ENCODE data around the gene RCAN1. TPM values are rescaled to one million over a fixed set of nuclear protein-coding genes. Genes with fewer than 3 reads are reported as not detected.

The RCAN1 gene
- polyA plus RNA-seq, 6 donors from 2014 or later, result 8.4 to 16.8 (median 12.1) TPM

DNA sequence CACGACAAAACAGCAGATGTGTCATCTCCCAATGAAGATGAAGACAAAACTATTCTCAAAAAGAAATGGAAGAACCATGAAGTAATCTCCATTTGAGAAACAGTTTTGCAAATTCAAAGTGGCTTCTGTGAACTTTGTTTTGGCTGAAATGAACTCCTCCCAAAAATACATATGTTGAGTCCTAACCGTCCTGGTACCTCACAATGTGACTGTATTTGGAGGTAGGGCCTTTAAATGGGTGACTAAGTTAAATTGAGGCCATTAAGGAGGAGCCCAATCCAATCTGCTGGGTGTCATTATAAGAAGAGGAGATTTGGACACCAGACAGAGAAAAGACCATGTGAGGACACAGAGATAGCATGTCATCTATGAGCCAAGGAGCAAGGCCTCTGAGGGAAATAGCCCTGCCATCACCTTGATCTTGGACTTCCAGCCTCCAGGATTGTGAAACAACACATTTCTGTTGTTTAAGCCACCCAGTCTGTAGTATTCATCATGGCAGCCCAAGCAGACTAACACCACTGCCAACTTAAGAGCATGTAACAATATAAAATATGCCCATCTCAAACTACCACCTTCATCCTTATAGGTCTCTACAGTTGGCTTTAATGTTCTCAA lies 64.6 kb downstream of the RCAN1 start:
- H3K4me1 Mint-ChIP-seq, result peaks cover 11 to 19% (median 15%) of the 10 kb centered on the region in 3 donors
- H3K4me3 Mint-ChIP-seq, result no peak overlapping the region
- peaks cover 0 to 13% (median 7%) of the 10 kb centered on the region in 7 donors for H3K9me3 Mint-ChIP-seq
- H3K27me3 Mint-ChIP-seq, result no peaks in the 10 kb centered on the region
- H3K36me3 Mint-ChIP-seq, result peaks cover 0 to 11% of the 10 kb centered on the region in 2 donors
- H3K27ac Mint-ChIP-seq, result no peak overlapping the region
- DNase-seq (no peak), ATAC-seq (ENCODE audit: low read depth in 2 of 2) (no peak)

DNA sequence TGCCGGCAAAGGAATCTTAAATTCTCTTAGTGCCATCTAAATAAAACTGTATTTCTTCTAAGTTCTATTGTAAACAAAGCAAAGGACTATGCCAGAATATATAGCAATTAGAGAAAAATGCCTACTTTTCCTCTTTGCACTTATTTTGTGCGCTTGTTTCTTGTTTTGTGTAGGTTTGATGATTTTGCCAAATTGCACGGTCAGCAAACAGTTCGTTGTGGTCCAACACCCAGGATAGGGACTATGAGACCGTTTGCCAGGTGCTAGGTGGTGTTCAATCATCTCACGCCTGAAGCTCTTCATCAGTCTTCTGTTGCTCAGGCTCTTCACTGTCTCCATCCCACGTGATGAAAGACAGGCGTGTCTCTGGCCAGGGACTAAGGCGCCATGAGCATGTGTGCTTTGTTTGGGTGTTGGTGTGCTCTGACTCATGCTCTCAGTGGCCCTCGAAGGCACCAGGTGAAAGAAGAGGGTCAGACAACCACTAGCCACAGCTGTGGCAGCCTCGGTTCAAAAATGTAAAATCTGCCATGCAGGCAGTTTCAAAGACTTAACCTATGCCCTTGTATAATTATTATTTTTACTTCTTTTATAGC lies 66.0 kb downstream of the RCAN1 start:
- peak overlapping the region in 2 of 6 donors; percentile 67 to 68 for H3K27ac Mint-ChIP-seq
- DNase-seq (no peak), ATAC-seq (ENCODE audit: low read depth in 2 of 2) (no peak)

DNA sequence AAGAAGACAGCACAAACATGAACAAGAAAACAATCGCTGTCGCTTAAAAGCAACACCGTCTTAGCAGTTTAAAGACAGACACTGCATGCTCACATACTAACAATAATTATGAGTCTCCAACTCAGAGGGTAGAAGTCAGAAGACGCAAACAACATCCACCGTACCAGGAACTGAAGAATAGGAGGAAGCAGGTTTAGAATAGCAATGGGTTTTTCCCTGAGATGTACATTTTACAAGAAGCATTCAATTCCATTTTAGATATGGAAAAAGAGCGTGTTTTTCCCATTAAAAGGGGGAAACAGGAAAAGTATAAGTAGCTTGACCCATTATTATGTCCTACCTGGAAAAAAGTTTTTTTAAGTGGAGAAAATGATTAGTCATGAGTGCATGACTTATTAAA lies 68.4 kb downstream of the RCAN1 start:
- ATAC-seq (ENCODE audit: low read depth in 2 of 2) (no peak), DNase-seq (no peak)
- H3K27me3 Mint-ChIP-seq, result no peaks in the 10 kb centered on the region
- H3K4me1 Mint-ChIP-seq, result peaks cover 17 to 33% (median 20%) of the 10 kb centered on the region in 3 donors
- H3K36me3 Mint-ChIP-seq, result peaks cover 0 to 7% of the 10 kb centered on the region in 2 donors
- peaks cover 0 to 4% (median 0%) of the 10 kb centered on the region in 7 donors for H3K9me3 Mint-ChIP-seq
- H3K27ac Mint-ChIP-seq, result peak overlapping the region in 1 of 6 donors; percentile 7
- H3K4me3 Mint-ChIP-seq, result peak overlapping the region in 3 of 8 donors; percentile 2 to 29 (median 2)

More for the DNA sequence above, 66.0 kb downstream of the RCAN1 start:
- Mint-ChIP-seq H3K4me3 (no peak overlapping the region), H3K36me3 (no peaks in the 10 kb centered on the region), H3K9me3 (peaks cover 0 to 4% (median 0%) of the 10 kb centered on the region in 7 donors), H3K27me3 (no peaks in the 10 kb centered on the region), H3K4me1 (peaks cover 17 to 32% (median 20%) of the 10 kb centered on the region in 3 donors)

DNA sequence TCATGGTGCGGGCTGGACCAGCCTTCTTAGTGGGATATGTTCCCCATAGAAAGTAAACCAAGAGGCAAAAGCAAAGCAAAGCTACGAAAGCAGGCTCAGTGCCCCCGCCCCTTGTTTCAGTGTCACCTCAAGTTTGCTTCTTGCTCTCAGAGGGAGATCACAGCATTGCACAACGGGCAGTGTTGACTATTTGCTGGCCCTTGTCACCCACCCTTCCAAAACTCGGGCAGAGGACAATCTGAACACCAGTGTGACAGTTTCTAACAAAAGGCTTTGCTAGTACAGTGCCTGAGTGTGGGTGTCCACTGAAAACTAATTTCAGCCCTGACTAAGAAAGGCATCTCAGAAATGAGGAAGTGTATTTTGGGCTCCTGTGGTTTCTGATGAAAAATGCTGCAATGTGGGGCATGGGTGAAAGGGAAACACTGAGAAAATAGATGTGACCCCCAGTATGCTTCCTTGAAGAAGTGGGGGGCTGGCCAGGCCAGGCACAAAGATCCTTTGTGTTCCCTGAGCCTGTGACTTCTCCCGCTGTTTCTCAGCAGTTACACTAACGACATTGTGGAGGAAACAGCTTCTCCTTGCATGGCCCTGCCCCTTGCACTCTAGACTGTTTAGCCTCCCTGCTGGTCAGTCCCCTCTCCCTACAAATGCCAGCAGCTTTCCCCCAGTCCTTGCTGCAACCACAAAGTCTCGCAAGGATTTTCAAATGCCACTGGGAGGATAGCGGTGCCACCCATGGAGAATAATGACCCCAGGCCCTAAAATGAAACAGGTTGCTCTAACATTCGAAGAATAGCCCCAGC lies 69.6 kb downstream of the RCAN1 start:
- peaks cover 0 to 3% (median 0%) of the 10 kb centered on the region in 7 donors for H3K9me3 Mint-ChIP-seq
- peaks cover 0 to 7% of the 10 kb centered on the region in 2 donors for H3K36me3 Mint-ChIP-seq
- peak overlapping the region in 5 of 6 donors; percentile 29 to 60 (median 55) for H3K27ac Mint-ChIP-seq
- peak; percentile 15 for DNase-seq
- ATAC-seq (ENCODE audit: low read depth in 2 of 2), result peak; percentile 77 to 84
- peaks cover 17 to 33% (median 20%) of the 10 kb centered on the region in 3 donors for H3K4me1 Mint-ChIP-seq
- H3K27me3 Mint-ChIP-seq, result no peaks in the 10 kb centered on the region
- peak overlapping the region in 7 of 8 donors; percentile 44 to 83 (median 70) for H3K4me3 Mint-ChIP-seq

DNA sequence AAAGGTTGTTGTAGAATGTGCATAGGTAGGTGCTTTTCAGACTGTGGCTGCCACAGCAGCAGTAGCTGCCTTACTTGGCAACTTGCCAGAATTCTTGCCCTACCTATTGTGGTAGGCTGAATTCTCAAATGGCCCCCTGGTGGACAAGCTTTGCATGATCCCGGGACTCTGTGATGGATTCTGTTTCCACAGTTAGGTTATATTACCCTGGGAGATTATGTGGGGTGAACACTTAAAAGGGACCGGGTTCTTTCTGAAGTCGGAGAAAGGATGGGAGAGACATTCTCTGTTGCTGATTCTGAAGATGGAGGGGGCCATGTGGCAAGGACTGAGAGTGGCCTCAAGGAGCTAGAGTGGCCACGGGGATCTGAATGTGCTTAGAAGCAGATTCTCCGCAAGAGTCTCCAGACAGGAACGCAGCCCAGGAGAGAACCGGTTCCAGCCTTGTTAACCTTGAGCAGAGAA lies 70.8 kb downstream of the RCAN1 start:
- Mint-ChIP-seq H3K27ac (peak overlapping the region in 1 of 6 donors; percentile 36), H3K9me3 (peaks cover 0 to 3% (median 0%) of the 10 kb centered on the region in 7 donors), H3K36me3 (peaks cover 0 to 7% of the 10 kb centered on the region in 2 donors), H3K4me3 (peak overlapping the region in 2 of 8 donors; percentile 39), H3K4me1 (peaks cover 17 to 33% (median 20%) of the 10 kb centered on the region in 3 donors), H3K27me3 (no peaks in the 10 kb centered on the region)
- ATAC-seq (ENCODE audit: low read depth in 2 of 2), result no peak
- no peak for DNase-seq

DNA sequence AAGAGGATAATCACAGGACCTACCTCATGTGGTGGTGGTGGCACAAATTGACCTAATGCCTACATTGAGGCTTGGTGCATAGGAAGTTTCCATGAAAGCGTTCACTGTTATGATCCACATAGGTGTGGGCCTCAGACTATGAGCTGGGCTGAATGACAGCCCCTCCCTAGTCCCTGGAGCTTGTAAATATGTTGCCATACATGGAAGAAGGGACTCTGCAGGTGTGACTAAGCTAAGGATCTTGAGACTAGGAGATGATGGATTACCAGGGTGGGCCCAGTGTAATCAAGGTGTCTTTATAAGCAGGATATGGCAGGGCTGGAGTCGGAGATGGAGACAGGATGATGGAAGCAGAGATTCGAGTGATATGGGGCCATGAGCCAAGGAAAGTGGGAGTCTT lies 71.9 kb downstream of the RCAN1 start:
- no peak for DNase-seq
- ATAC-seq (ENCODE audit: low read depth in 2 of 2), result no peak
- peaks cover 0 to 7% of the 10 kb centered on the region in 2 donors for H3K36me3 Mint-ChIP-seq
- H3K27ac Mint-ChIP-seq, result peak overlapping the region in 2 of 6 donors; percentile 47 to 77
- peaks cover 17 to 33% (median 20%) of the 10 kb centered on the region in 3 donors for H3K4me1 Mint-ChIP-seq
- peaks cover 0 to 3% (median 0%) of the 10 kb centered on the region in 7 donors for H3K9me3 Mint-ChIP-seq
- no peaks in the 10 kb centered on the region for H3K27me3 Mint-ChIP-seq
- no peak overlapping the region for H3K4me3 Mint-ChIP-seq

DNA sequence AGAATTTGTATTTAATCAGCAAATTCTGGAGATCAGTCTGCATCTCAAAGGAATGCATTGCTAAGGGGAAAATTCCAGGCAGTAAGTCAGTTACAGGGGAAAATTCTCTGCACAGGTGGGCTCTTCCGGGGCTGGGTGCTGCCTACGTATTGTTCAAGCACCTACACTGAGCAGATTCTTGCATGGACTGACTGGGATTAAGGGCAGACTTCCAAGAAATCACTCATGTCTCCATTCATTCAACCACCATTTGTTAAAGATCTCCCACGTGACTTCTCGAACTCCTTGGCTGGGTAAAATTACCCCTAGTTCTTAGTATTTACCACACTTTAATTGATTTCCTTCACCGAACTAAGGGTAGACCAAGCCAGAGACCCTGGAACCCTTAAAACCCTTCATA lies 74.7 kb downstream of the RCAN1 start:
- DNase-seq (no peak), ATAC-seq (ENCODE audit: low read depth in 2 of 2) (no peak)
- H3K36me3 Mint-ChIP-seq, result peaks cover 0 to 7% of the 10 kb centered on the region in 2 donors
- no peak overlapping the region for H3K27ac Mint-ChIP-seq
- no peaks in the 10 kb centered on the region for H3K27me3 Mint-ChIP-seq
- H3K4me3 Mint-ChIP-seq, result no peak overlapping the region
- H3K9me3 Mint-ChIP-seq, result peaks cover 0 to 3% (median 0%) of the 10 kb centered on the region in 7 donors
- H3K4me1 Mint-ChIP-seq, result peaks cover 1 to 13% (median 9%) of the 10 kb centered on the region in 3 donors

DNA sequence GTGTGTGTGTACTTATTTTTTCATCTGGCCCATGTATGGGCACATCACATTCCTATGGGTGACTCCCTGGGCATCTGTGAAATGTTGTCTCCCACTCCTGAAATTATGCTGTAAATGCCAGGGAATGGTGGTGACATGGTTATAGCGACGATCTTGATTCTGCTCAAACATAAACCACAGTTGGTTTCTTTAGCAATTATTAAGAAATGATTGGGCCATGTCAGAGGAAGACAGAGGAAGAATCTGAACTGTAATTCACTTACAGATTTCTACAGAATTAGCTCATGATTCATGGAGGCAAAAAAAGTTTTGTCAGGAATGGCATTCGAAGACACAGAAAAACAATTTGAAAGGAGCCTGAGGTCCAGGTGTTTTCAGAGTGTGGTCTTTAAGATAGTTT lies 77.1 kb downstream of the RCAN1 start:
- H3K4me1 Mint-ChIP-seq, result no peaks in the 10 kb centered on the region
- no peak overlapping the region for H3K27ac Mint-ChIP-seq
- no peak overlapping the region for H3K4me3 Mint-ChIP-seq
- no peaks in the 10 kb centered on the region for H3K27me3 Mint-ChIP-seq
- no peaks in the 10 kb centered on the region for H3K9me3 Mint-ChIP-seq
- H3K36me3 Mint-ChIP-seq, result peaks cover 0 to 1% of the 10 kb centered on the region in 2 donors
- ATAC-seq (ENCODE audit: low read depth in 2 of 2) (no peak), DNase-seq (no peak)

DNA sequence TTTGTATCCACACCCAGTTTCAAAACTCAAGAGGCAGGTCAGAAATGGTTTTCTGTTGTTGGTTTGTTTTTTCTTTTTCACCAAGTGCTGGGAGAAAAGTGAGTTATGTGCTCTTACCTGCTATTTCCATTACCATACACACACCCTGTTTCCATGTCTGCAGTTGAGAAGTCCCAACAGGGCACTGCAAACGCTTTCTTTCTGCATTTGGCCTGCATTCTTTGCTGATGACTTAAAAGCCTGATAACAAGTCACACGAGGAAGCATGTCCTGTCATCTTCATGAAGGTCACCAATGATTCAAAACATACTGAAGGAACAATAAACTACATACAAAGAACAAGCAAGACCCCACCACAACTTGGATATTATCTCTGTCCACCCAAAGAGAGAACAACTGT lies 78.1 kb downstream of the RCAN1 start:
- no peak for ATAC-seq (ENCODE audit: low read depth in 2 of 2)
- Mint-ChIP-seq H3K4me3 (no peak overlapping the region), H3K27ac (no peak overlapping the region), H3K4me1 (no peaks in the 10 kb centered on the region), H3K9me3 (no peaks in the 10 kb centered on the region), H3K36me3 (peaks cover 0 to 4% of the 10 kb centered on the region in 2 donors), H3K27me3 (no peaks in the 10 kb centered on the region)
- no peak for DNase-seq

DNA sequence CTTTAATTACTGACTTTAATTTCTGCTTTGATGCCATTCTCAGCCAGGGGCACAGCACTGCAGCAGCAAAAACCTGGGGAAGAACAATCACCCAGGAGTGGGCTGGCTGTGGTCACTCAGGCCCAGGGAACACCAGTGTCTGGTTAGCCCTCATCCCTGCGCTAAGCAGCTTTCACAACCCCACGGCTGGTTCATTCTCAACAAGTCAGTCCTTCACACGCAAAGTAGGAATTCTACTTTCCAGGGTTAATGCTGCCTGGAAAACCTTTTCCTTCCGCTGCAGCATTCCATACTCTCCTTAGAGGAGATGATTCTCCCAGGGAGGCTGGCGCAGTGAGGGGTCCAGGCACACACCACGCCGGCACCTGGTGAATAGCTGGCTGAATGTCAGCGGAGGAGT lies 78.6 kb downstream of the RCAN1 start:
- DNase-seq, result no peak
- Mint-ChIP-seq H3K27ac (no peak overlapping the region), H3K4me3 (no peak overlapping the region), H3K27me3 (no peaks in the 10 kb centered on the region), H3K4me1 (no peaks in the 10 kb centered on the region), H3K36me3 (peaks cover 0 to 4% of the 10 kb centered on the region in 2 donors), H3K9me3 (no peaks in the 10 kb centered on the region)
- ATAC-seq (ENCODE audit: low read depth in 2 of 2), result no peak

DNA sequence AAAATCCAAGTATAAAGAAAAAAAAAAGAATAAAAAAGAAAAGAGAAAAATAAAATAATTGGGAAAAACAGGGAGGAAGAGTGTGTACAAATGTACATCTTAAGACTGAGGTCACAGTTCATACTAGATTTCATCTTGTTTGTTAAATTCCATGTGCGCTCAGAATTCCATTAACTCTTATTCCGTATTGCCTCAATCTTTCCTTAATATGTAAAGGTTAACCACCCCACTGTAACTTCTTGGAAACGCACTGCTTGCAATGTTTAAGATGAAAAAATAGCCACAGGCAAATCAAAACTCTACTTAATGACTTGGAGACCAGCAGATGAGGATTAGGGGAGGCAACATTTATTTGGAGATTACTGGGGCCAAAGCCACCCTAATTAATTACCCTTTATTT lies 79.0 kb downstream of the RCAN1 start:
- DNase-seq, result no peak
- Mint-ChIP-seq H3K27ac (no peak overlapping the region), H3K4me3 (no peak overlapping the region), H3K9me3 (no peaks in the 10 kb centered on the region), H3K4me1 (no peaks in the 10 kb centered on the region), H3K27me3 (no peaks in the 10 kb centered on the region), H3K36me3 (peaks cover 0 to 4% of the 10 kb centered on the region in 2 donors)
- no peak for ATAC-seq (ENCODE audit: low read depth in 2 of 2)

DNA sequence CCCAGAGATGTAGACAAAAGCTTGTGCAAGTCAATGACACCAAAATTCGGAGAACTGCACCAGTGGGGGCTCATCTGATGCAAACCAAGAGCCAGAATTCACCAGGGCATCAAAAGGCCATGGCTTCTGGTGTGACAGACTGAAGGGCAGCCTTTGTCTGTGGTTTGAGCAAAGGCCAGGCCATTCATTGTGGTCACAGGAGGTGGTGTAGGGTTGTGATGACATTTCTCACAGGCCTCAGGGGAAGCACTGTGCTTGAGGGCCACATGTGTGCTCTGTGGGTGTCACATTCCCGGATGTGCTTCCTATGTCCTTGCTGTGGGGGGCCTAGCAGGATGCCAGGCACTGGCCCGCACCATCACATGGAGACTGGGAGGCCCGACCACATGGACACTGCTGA lies 80.4 kb downstream of the RCAN1 start:
- Mint-ChIP-seq H3K27me3 (no peaks in the 10 kb centered on the region), H3K4me3 (no peak overlapping the region), H3K9me3 (no peaks in the 10 kb centered on the region), H3K4me1 (no peaks in the 10 kb centered on the region), H3K27ac (peak overlapping the region in 1 of 6 donors; percentile 53), H3K36me3 (peaks cover 0 to 10% of the 10 kb centered on the region in 2 donors)
- ATAC-seq (ENCODE audit: low read depth in 2 of 2) (no peak), DNase-seq (no peak)

DNA sequence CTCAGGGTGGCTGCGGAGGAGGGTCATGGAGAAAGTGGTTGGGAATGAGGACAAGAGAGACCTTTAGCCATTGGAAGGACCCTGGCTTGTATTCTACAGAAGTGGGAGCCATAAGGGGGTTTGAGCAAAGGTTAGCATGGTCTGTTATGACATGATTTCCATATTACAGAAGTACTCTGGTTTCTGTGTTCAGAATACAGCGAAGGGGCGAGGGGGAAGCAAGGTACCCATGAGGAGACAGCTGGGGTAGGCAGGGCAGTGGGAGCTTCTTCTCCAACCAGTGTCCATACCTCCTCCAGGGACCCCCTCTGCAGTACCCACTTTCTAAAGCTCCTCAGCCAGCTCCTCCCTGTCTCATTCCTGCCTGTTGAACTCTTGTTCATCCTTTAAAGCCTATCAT lies 81.0 kb downstream of the RCAN1 start:
- Mint-ChIP-seq H3K9me3 (no peaks in the 10 kb centered on the region), H3K27me3 (no peaks in the 10 kb centered on the region), H3K4me3 (peak overlapping the region in 1 of 8 donors; percentile 19), H3K36me3 (peaks cover 0 to 10% of the 10 kb centered on the region in 2 donors), H3K4me1 (no peaks in the 10 kb centered on the region), H3K27ac (no peak overlapping the region)
- DNase-seq (no peak), ATAC-seq (ENCODE audit: low read depth in 2 of 2) (no peak)

Measured in naive B cell (primary cell).